Measurements from ENCODE around the gene SYNGAP1.

GRCh38 chr6:33429750-33430052 is 9.8 kb downstream of the SYNGAP1 start:
- TF ChIP-seq CTCF (IDR thresholded peaks at IDR 0.05), result no peak
- no peak for TF ChIP-seq POLR2A (IDR thresholded peaks at IDR 0.05; ENCODE audit: low read length)
- TF ChIP-seq HDAC2 (IDR thresholded peaks at IDR 0.05), result no peak
- no peak for TF ChIP-seq RFX5 (IDR thresholded peaks at IDR 0.05)
- TF ChIP-seq POLR2AphosphoS2 (conservative IDR thresholded peaks at IDR 0.05; ENCODE audit: low read length), result no peak
- TF ChIP-seq ZSCAN20 (CRISPR knock-in tag; IDR thresholded peaks at IDR 0.05), result no peak
- no peak for TF ChIP-seq TFCP2L1 (CRISPR knock-in tag; IDR thresholded peaks at IDR 0.05)
